NB4 (cell line): ENCODE data around the gene CENPV.
"Not testable (repeated sequence)": the region's sequence is repeated elsewhere in the genome, so short reads cannot be mapped to it uniquely, and the experiment has no call there.

Source experiments
- POLR2A ChIP-seq: IDR thresholded peaks from 2 replicates; pipeline ENCODE4 v1.6.1; 2011; ENCODE audit warnings: mild to moderate bottlenecking; ENCODE audit not compliant: insufficient read length; ENCODE audit errors: extremely low read depth
- TF ChIP-seq, protein P1 (sequence below): IDR thresholded peaks from one replicate; pipeline ENCODE4 v1.5.1; 2012; ENCODE audit warnings: low read depth, low read length

DNA sequence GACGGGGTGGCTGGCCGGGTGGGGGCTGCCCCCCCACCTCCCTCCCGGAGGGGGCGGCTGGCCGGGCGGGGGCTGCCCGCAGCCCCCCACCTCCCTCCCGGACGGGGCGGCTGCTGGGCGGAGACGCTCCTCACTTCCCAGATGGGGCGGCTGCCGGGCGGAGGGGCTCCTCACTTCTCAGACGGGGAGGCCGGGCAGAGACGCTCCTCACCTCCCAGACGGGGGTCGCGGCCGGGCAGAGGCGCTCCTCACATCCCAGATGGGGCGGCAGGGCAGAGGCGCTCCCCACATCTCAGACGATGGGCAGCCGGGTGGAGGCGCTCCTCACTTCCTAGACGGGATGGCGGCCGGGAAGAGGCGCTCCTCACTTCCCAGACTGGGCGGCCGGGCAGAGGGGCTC lies 41.2 kb downstream of the CENPV start:
- TF ChIP-seq, protein P1, sequence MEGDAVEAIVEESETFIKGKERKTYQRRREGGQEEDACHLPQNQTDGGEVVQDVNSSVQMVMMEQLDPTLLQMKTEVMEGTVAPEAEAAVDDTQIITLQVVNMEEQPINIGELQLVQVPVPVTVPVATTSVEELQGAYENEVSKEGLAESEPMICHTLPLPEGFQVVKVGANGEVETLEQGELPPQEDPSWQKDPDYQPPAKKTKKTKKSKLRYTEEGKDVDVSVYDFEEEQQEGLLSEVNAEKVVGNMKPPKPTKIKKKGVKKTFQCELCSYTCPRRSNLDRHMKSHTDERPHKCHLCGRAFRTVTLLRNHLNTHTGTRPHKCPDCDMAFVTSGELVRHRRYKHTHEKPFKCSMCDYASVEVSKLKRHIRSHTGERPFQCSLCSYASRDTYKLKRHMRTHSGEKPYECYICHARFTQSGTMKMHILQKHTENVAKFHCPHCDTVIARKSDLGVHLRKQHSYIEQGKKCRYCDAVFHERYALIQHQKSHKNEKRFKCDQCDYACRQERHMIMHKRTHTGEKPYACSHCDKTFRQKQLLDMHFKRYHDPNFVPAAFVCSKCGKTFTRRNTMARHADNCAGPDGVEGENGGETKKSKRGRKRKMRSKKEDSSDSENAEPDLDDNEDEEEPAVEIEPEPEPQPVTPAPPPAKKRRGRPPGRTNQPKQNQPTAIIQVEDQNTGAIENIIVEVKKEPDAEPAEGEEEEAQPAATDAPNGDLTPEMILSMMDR, result not testable (repeated sequence)
- TF ChIP-seq POLR2A, result not testable (repeated sequence)
